Measurements from ENCODE around the gene IMPDH1.

- no peak for TF ChIP-seq CTCF (IDR thresholded peaks at IDR 0.05)
- TF ChIP-seq POLR2A (IDR thresholded peaks at IDR 0.05) = no peak
Observed at GRCh38 chr7:128385988-128386925, 23.5 kb downstream of the IMPDH1 start.
